ENCODE measurements around the gene MAP3K13. TPM values are rescaled to one million over a fixed set of nuclear protein-coding genes. Genes with fewer than 3 reads are reported as not detected.

Gene MAP3K13
- total and polyA plus RNA-seq, 2 of the 13 experiments (the other 11 are each of a cell fraction or from before 2014, with no cell fraction given) = 24.2 to 26.5 TPM

DNA sequence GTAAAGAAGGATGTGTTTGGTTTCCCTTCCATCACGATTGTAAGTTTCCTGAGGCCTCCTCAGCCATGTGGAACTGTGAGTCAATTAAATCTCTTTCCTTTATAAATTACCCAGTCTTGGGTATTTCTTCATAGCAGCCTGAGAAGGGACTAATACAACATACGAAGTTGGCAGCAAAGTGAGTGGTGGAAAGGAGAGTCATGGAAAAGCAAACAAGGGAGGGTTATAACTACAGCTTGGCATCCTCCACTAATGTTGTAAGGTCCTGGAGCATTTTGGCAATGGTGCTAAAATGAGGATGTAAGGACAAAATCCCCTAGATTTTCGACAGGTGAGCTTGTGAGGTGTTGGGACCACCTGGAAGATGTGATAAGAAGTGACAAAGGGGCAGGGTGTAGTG, 141.7 kb downstream of the MAP3K13 start:
- intact Hi-C loops (cut with micrococcal nuclease; ENCODE audit: unreplicated experiment) = loop anchor here (10.0 kb wide), 1 partner anchor 50 kb away; the partner anchor contains the start of gene LIPH
- CTCF ChIA-PET (ENCODE audit: low intra/inter-chr PET ratio, low total read pairs) = no interaction called here
- BruUV-seq (replicated peaks) = no TSS peak
- TF ChIP-seq ZNF354B (CRISPR knock-in tag; IDR thresholded peaks at IDR 0.05) (no peak), FOXJ3 (CRISPR knock-in tag; IDR thresholded peaks at IDR 0.05; ENCODE audit: borderline replicate concordance) (no peak), ZFP36L2 (CRISPR knock-in tag; IDR thresholded peaks at IDR 0.05) (no peak), RBAK (CRISPR knock-in tag; IDR thresholded peaks at IDR 0.05) (no peak), ZSCAN12 (CRISPR knock-in tag; IDR thresholded peaks at IDR 0.05) (no peak), FOXA1 (IDR thresholded peaks at IDR 0.05) (no peak), FOXA1 (CRISPR knock-in tag; IDR thresholded peaks at IDR 0.05) (no peak), BCL3 (CRISPR knock-in tag; IDR thresholded peaks at IDR 0.05) (no peak), ZNF33B (CRISPR knock-in tag; IDR thresholded peaks at IDR 0.05) (no peak), ZNF550 (CRISPR knock-in tag; IDR thresholded peaks at IDR 0.05; ENCODE audit: borderline replicate concordance) (no peak), ZBTB7B (CRISPR knock-in tag; IDR thresholded peaks at IDR 0.05) (no peak), KDM6A (CRISPR knock-in tag; IDR thresholded peaks at IDR 0.05; ENCODE audit: low read depth) (no peak), PLRG1 (conservative IDR thresholded peaks at IDR 0.05) (no peak), AKNA (CRISPR knock-in tag; IDR thresholded peaks at IDR 0.05; ENCODE audit: borderline replicate concordance) (no peak), HMGXB4 (CRISPR knock-in tag; IDR thresholded peaks at IDR 0.05; ENCODE audit: borderline replicate concordance in 1 of 2, low read depth in 1 of 2) (no peak)
- TF ChIP-seq, protein P1, sequence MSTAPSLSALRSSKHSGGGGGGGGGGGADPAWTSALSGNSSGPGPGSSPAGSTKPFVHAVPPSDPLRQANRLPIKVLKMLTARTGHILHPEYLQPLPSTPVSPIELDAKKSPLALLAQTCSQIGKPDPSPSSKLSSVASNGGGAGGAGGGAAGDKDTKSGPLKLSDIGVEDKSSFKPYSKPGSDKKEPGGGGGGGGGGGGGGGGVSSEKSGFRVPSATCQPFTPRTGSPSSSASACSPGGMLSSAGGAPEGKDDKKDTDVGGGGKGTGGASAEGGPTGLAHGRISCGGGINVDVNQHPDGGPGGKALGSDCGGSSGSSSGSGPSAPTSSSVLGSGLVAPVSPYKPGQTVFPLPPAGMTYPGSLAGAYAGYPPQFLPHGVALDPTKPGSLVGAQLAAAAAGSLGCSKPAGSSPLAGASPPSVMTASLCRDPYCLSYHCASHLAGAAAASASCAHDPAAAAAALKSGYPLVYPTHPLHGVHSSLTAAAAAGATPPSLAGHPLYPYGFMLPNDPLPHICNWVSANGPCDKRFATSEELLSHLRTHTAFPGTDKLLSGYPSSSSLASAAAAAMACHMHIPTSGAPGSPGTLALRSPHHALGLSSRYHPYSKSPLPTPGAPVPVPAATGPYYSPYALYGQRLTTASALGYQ (CRISPR knock-in tag; IDR thresholded peaks at IDR 0.05) = no peak

More for the DNA sequence above, 141.7 kb downstream of the MAP3K13 start:
- Histone ChIP-seq H3K9ac (ENCODE audit: insufficient read depth, low read depth, low read length) (no peak overlapping the region), H2AFZ (ENCODE audit: low read length) (no peak overlapping the region), H3K79me2 (ENCODE audit: insufficient read depth, low read length) (no peaks in the 10 kb centered on the region), H3K36me3 (replicated peaks in 1 of 2; ENCODE audit: control insufficient read depth in 1 of 2, insufficient read depth in 2 of 2, low read length in 2 of 2) (no peaks in the 10 kb centered on the region), H3K9me3 (ENCODE audit: low read length) (no peaks in the 10 kb centered on the region), H3K4me3 (replicated peaks in 1 of 3; ENCODE audit: insufficient read depth in 1 of 3, low read depth in 2 of 3, low read length in 3 of 3) (no peak overlapping the region), H3K27ac (ENCODE audit: extremely low read length, insufficient read depth, low read length) (no peak overlapping the region), H4K20me1 (ENCODE audit: insufficient read depth, low read length) (no peaks in the 10 kb centered on the region), H3K4me2 (ENCODE audit: low read depth, low read length) (no peak overlapping the region), H3K4me1 (ENCODE audit: insufficient read depth, low read length) (peaks cover 27% of the 10 kb centered on the region), H3K27me3 (ENCODE audit: control insufficient read depth in 1 of 2, insufficient read depth in 2 of 2, low read length in 2 of 2) (no peaks in the 10 kb centered on the region; a peak in 1 of 5 replicates)
- POLR2A ChIA-PET = no interaction called here
- DNase-seq (ENCODE audit: low spot score) = no peak
- no peak for ATAC-seq
- in situ Hi-C loops (cut with HindIII; ENCODE audit: extremely low pct_ligation_motif_present, low pct_unique_long_range_greater_than_20kb) = no loop called here
- FAIRE-seq = no peak
- WGBS (ENCODE audit: low lambda C conversion rate) = 32% methylated on average over 3 of the region's 3 CpGs

Data from HepG2 (cell line).